ENCODE results near the gene TULP1.

TULP1 gene

GRCh38 chr6:35508027-35508426 is 4.7 kb downstream of the TULP1 start:
- no peak for TF ChIP-seq CTCF (IDR thresholded peaks at IDR 0.05)

DNA sequence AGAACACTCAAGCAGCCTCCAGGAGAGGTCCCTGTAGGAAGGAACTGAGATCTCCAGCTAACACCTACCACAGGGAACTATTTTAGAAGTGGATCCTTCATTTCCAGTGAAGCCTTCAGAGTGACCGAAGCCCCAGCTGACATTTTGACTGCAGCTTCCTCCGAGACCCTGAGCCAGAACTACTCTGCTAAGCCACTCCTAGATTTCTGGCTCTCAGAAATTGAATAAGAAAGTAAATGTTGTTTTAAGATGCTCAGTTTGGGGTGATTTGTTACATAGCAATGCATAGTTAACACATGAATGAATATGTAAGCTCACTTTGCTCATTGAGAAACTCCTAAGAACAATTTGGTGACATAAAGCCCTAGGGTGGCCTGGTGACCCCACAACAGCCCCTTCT is 5.5 kb downstream of the TULP1 start:
- TF ChIP-seq CTCF (IDR thresholded peaks at IDR 0.05): no peak

DNA sequence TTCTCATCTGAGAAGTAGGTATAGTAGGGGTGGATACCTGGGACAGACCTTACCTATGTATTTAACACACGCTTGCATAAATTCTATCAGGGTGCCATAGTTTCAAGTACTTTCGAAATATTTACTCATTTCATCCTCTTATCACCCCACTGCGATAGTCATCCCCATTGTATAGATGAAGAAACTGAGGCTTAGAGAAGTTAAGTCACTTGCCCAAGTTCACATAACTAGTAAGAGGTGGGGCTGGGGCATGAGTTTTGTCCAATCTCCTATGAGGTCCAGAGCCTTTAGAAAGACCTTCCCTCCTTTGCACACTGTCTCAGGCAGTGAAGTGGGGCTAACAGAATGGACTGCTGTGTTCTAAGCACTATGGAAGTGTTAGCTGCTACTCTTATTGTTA is 6.2 kb downstream of the TULP1 start:
- no peak for TF ChIP-seq CTCF (IDR thresholded peaks at IDR 0.05)

GRCh38 chr6:35505999-35506412 is 6.7 kb downstream of the TULP1 start:
- no peak for TF ChIP-seq CTCF (IDR thresholded peaks at IDR 0.05)

DNA sequence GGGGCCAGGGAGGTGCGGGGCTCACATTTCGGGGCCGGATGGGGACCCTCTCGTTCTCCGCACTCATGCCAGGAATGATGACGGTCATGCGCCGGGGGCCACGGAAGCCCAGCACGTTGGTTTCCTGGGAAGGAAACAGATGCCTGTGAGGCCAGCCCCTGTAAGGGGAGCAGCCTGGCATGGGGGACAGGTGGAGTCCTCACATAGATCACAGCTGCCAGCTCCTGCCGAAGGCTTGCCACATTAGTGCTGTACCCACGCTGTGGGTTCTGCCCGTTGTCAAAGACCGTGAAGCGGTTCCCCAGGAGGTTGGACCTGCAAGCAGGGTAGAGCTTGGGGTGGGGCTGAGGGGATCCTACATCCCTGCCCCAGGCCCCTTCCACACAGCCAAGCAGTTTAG is 9.2 kb downstream of the TULP1 start:
- no peak for TF ChIP-seq CTCF (IDR thresholded peaks at IDR 0.05)

- no peak for TF ChIP-seq CTCF (IDR thresholded peaks at IDR 0.05)
Measured at GRCh38 chr6:35501784-35502183, 10.9 kb downstream of the TULP1 start.

- TF ChIP-seq CTCF (IDR thresholded peaks at IDR 0.05): no peak
Measured at GRCh38 chr6:35500782-35501181, 11.9 kb downstream of the TULP1 start.

DNA sequence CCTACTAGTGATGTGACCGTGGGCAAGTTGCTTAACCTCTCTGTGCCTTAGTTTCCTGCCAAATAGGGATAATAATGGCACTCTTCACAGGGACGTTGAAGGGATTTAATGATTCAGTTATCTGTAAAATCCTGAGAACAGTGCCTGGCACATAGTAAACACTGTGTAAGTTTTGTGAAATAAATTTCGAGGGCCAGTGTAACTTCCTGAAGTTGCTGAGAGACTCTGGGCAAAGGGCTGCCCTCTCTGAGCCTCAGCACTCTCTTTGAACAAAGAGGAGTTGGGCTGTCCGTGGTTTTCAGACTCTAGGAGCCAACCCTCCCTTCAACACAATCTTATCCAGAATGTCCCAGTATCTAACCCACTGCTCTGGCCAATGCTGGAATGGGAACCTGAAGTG is 13.3 kb downstream of the TULP1 start:
- TF ChIP-seq CTCF (IDR thresholded peaks at IDR 0.05): no peak
